ENCODE measurements around the gene CBFA2T3.
"Not testable (repeated sequence)": the region's sequence is repeated elsewhere in the genome, so short reads cannot be mapped to it uniquely, and the experiment has no call there.

Gene CBFA2T3

GRCh38 chr16:88895335-88895734 lies 81.7 kb downstream of the CBFA2T3 start:
- H3K4me2 ChIP-seq (ENCODE audit: low read depth, low read length, poor library complexity, severe bottlenecking) = no peak overlapping the region

GRCh38 chr16:88894681-88895300 lies 82.2 kb downstream of the CBFA2T3 start:
- no peaks in the 10 kb centered on the region for H3K9me2 ChIP-seq (replicated peaks; ENCODE audit: low read depth, low read length)
- no peak overlapping the region for H3K4me3 ChIP-seq (ENCODE audit: low read length, poor library complexity, severe bottlenecking)
- no peak overlapping the region for H3K9ac ChIP-seq (ENCODE audit: low read depth, low read length, poor library complexity, severe bottlenecking)
- TF ChIP-seq EZH2phosphoT487 (IDR thresholded peaks at IDR 0.05; ENCODE audit: borderline replicate concordance) = no peak
- TF ChIP-seq, protein P1, sequence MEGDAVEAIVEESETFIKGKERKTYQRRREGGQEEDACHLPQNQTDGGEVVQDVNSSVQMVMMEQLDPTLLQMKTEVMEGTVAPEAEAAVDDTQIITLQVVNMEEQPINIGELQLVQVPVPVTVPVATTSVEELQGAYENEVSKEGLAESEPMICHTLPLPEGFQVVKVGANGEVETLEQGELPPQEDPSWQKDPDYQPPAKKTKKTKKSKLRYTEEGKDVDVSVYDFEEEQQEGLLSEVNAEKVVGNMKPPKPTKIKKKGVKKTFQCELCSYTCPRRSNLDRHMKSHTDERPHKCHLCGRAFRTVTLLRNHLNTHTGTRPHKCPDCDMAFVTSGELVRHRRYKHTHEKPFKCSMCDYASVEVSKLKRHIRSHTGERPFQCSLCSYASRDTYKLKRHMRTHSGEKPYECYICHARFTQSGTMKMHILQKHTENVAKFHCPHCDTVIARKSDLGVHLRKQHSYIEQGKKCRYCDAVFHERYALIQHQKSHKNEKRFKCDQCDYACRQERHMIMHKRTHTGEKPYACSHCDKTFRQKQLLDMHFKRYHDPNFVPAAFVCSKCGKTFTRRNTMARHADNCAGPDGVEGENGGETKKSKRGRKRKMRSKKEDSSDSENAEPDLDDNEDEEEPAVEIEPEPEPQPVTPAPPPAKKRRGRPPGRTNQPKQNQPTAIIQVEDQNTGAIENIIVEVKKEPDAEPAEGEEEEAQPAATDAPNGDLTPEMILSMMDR (conservative IDR thresholded peaks at IDR 0.05; ENCODE audit: low read length) = no peak
- peaks cover 49% of the 10 kb centered on the region; the same call in 1 of the 2 replicates for H3K36me3 ChIP-seq (ENCODE audit: insufficient read depth, low read length)
- H4K20me1 ChIP-seq (ENCODE audit: insufficient read depth, low read length, poor library complexity, severe bottlenecking) = peaks cover 6% of the 10 kb centered on the region
- H3K9me3 ChIP-seq (ENCODE audit: insufficient read depth, low read depth, low read length) = no peaks in the 10 kb centered on the region
- no peaks in the 10 kb centered on the region for H3K27me3 ChIP-seq (ENCODE audit: insufficient read depth, low read length, poor library complexity, severe bottlenecking)
- H3K4me2 ChIP-seq (ENCODE audit: low read depth, low read length, poor library complexity, severe bottlenecking) = no peak overlapping the region
- H3F3A ChIP-seq (ENCODE audit: low read depth) = no peaks in the 10 kb centered on the region
- H3K79me2 ChIP-seq (ENCODE audit: insufficient read depth, low read length) = no peaks in the 10 kb centered on the region
- no peaks in the 10 kb centered on the region for H3K4me1 ChIP-seq (ENCODE audit: insufficient read depth, low read length, poor library complexity, severe bottlenecking)
- no peak overlapping the region for H2AFZ ChIP-seq (ENCODE audit: low read length)

More at GRCh38 chr16:88895335-88895734, 81.7 kb downstream of the CBFA2T3 start:
- no peak overlapping the region for H3K9ac ChIP-seq (ENCODE audit: low read depth, low read length, poor library complexity, severe bottlenecking)
- no peaks in the 10 kb centered on the region for H3K27me3 ChIP-seq (ENCODE audit: insufficient read depth, low read length, poor library complexity, severe bottlenecking)
- H3F3A ChIP-seq (ENCODE audit: low read depth) = no peaks in the 10 kb centered on the region
- no peak overlapping the region for H2AFZ ChIP-seq (ENCODE audit: low read length)
- no peaks in the 10 kb centered on the region for H3K4me1 ChIP-seq (ENCODE audit: insufficient read depth, low read length, poor library complexity, severe bottlenecking)
- peaks cover 52% of the 10 kb centered on the region; the same call in 1 of the 2 replicates for H3K36me3 ChIP-seq (ENCODE audit: insufficient read depth, low read length)
- H3K4me3 ChIP-seq (ENCODE audit: low read length, poor library complexity, severe bottlenecking) = no peak overlapping the region
- no peaks in the 10 kb centered on the region for H3K9me2 ChIP-seq (replicated peaks; ENCODE audit: low read depth, low read length)
- H4K20me1 ChIP-seq (ENCODE audit: insufficient read depth, low read length, poor library complexity, severe bottlenecking) = peaks cover 6% of the 10 kb centered on the region
- no peaks in the 10 kb centered on the region for H3K9me3 ChIP-seq (ENCODE audit: insufficient read depth, low read depth, low read length)
- no peaks in the 10 kb centered on the region for H3K79me2 ChIP-seq (ENCODE audit: insufficient read depth, low read length)
- TF ChIP-seq, protein P1 (conservative IDR thresholded peaks at IDR 0.05; ENCODE audit: low read length) = no peak
- no peak for TF ChIP-seq EZH2phosphoT487 (IDR thresholded peaks at IDR 0.05; ENCODE audit: borderline replicate concordance)

- not testable (repeated sequence) for H3F3A ChIP-seq (ENCODE audit: low read depth); H3K9me3 ChIP-seq (ENCODE audit: insufficient read depth, low read depth, low read length); H3K4me2 ChIP-seq (ENCODE audit: low read depth, low read length, poor library complexity, severe bottlenecking); H3K27me3 ChIP-seq (ENCODE audit: insufficient read depth, low read length, poor library complexity, severe bottlenecking); H4K20me1 ChIP-seq (ENCODE audit: insufficient read depth, low read length, poor library complexity, severe bottlenecking); H3K4me3 ChIP-seq (ENCODE audit: low read length, poor library complexity, severe bottlenecking); H3K79me2 ChIP-seq (ENCODE audit: insufficient read depth, low read length); H3K9ac ChIP-seq (ENCODE audit: low read depth, low read length, poor library complexity, severe bottlenecking); H3K9me2 ChIP-seq (replicated peaks; ENCODE audit: low read depth, low read length); H2AFZ ChIP-seq (ENCODE audit: low read length); H3K4me1 ChIP-seq (ENCODE audit: insufficient read depth, low read length, poor library complexity, severe bottlenecking)
- peaks cover 44% of the 10 kb centered on the region; the same call in 1 of the 2 replicates for H3K36me3 ChIP-seq (ENCODE audit: insufficient read depth, low read length)
These were observed 82.7 kb downstream of the CBFA2T3 start for GRCh38 chr16:88894266-88894665.

Measured in Loucy (cell line).